Mucosa of rectum (tissue), 2 donors: ENCODE measurements around the gene VSIR.

Experiments used
- H3K27ac ChIP-seq, 2 donors: one replicate each; pipeline ENCODE4 v1.7.0; 2013; ENCODE audit warnings: inconsistent platforms in 2 of 2, low read depth in 2 of 2, low read length in 2 of 2
- H3K27me3 ChIP-seq, 2 donors: one replicate each; pipeline ENCODE4 v1.7.0; 2013; ENCODE audit warnings: low read length in 2 of 2; ENCODE audit not compliant: control insufficient read depth in 2 of 2, insufficient read depth in 2 of 2
- H3K36me3 ChIP-seq, 2 donors: one replicate each; pipeline ENCODE4 v1.7.0; 2013; ENCODE audit warnings: low read length in 2 of 2; ENCODE audit not compliant: control insufficient read depth in 2 of 2, insufficient read depth in 2 of 2
- H3K4me1 ChIP-seq, 2 donors: one replicate each; pipeline ENCODE4 v1.7.0; 2013; ENCODE audit warnings: low read length in 2 of 2, mild to moderate bottlenecking in 1 of 2; ENCODE audit not compliant: control insufficient read depth in 2 of 2, insufficient read depth in 2 of 2
- H3K4me3 ChIP-seq, 2 donors: one replicate each; pipeline ENCODE4 v1.7.0; 2013; ENCODE audit warnings: low read length in 2 of 2
- H3K9ac ChIP-seq, 2 donors: one replicate each; pipeline ENCODE4 v1.7.0; 2013; ENCODE audit warnings: low read length in 2 of 2, low read depth in 1 of 2, mild to moderate bottlenecking in 1 of 2
- H3K9me3 ChIP-seq, 2 donors: one replicate each; pipeline ENCODE4 v1.7.0; 2013; ENCODE audit warnings: low read length in 2 of 2; ENCODE audit not compliant: control insufficient read depth in 2 of 2
- donor health status: healthy.
- donor health status: Normal muscosa, but diverticular disease.

VSIR gene

GRCh38 chr10:71797533-71798307 is 24.4 kb upstream of the VSIR start:
- Histone ChIP-seq H3K9ac (no peak overlapping the region), H3K36me3 (no peaks in the 10 kb centered on the region)

GRCh38 chr10:71796749-71797405 is 23.6 kb upstream of the VSIR start:
- H3K27me3 ChIP-seq, result no peaks in the 10 kb centered on the region
- H3K4me1 ChIP-seq, result peaks cover 0 to 3% of the 10 kb centered on the region in 2 donors
- H3K4me3 ChIP-seq, result no peak overlapping the region
- no peak overlapping the region for H3K9ac ChIP-seq
- H3K9me3 ChIP-seq, result no peaks in the 10 kb centered on the region
- H3K36me3 ChIP-seq, result no peaks in the 10 kb centered on the region
- H3K27ac ChIP-seq, result no peak overlapping the region

More at GRCh38 chr10:71797533-71798307, 24.4 kb upstream of the VSIR start:
- Histone ChIP-seq H3K9me3 (no peaks in the 10 kb centered on the region), H3K4me1 (peaks cover 0 to 3% of the 10 kb centered on the region in 2 donors), H3K27me3 (no peaks in the 10 kb centered on the region), H3K4me3 (no peak overlapping the region), H3K27ac (no peak overlapping the region)

- H3K4me3 ChIP-seq, result no peak overlapping the region
- H3K36me3 ChIP-seq, result no peaks in the 10 kb centered on the region
- no peaks in the 10 kb centered on the region for H3K27me3 ChIP-seq
- no peak overlapping the region for H3K9ac ChIP-seq
- no peaks in the 10 kb centered on the region for H3K9me3 ChIP-seq
- peaks cover 0 to 2% of the 10 kb centered on the region in 2 donors for H3K4me1 ChIP-seq
- no peak overlapping the region for H3K27ac ChIP-seq
Observed at GRCh38 chr10:71795248-71795647, 21.9 kb upstream of the VSIR start.

- no peak overlapping the region for H3K9ac ChIP-seq
Observed at GRCh38 chr10:71790749-71791440, 17.6 kb upstream of the VSIR start.

GRCh38 chr10:71789871-71790270 is 16.6 kb upstream of the VSIR start:
- H3K4me3 ChIP-seq, result no peak overlapping the region
- no peak overlapping the region for H3K27ac ChIP-seq
- no peak overlapping the region for H3K9ac ChIP-seq
- H3K4me1 ChIP-seq, result no peaks in the 10 kb centered on the region
- H3K36me3 ChIP-seq, result no peaks in the 10 kb centered on the region
- H3K27me3 ChIP-seq, result no peaks in the 10 kb centered on the region
- H3K9me3 ChIP-seq, result no peaks in the 10 kb centered on the region

More at GRCh38 chr10:71790749-71791440, 17.6 kb upstream of the VSIR start:
- H3K27me3 ChIP-seq, result no peaks in the 10 kb centered on the region
- no peaks in the 10 kb centered on the region for H3K9me3 ChIP-seq
- no peak overlapping the region for H3K27ac ChIP-seq
- H3K4me3 ChIP-seq, result no peak overlapping the region
- H3K4me1 ChIP-seq, result no peaks in the 10 kb centered on the region
- no peaks in the 10 kb centered on the region for H3K36me3 ChIP-seq

- Histone ChIP-seq H3K4me3 (no peak overlapping the region), H3K9me3 (no peaks in the 10 kb centered on the region), H3K27me3 (no peaks in the 10 kb centered on the region), H3K9ac (no peak overlapping the region), H3K27ac (no peak overlapping the region), H3K36me3 (no peaks in the 10 kb centered on the region), H3K4me1 (no peaks in the 10 kb centered on the region)
Observed at GRCh38 chr10:71788954-71789353, 15.6 kb upstream of the VSIR start.

- Histone ChIP-seq H3K27me3 (no peaks in the 10 kb centered on the region), H3K27ac (no peak overlapping the region), H3K9me3 (no peaks in the 10 kb centered on the region), H3K36me3 (no peaks in the 10 kb centered on the region), H3K9ac (no peak overlapping the region), H3K4me3 (no peak overlapping the region), H3K4me1 (no peaks in the 10 kb centered on the region)
Observed at GRCh38 chr10:71784679-71785272, 11.5 kb upstream of the VSIR start.

- H3K36me3 ChIP-seq, result no peaks in the 10 kb centered on the region
- H3K9me3 ChIP-seq, result no peaks in the 10 kb centered on the region
- no peaks in the 10 kb centered on the region for H3K27me3 ChIP-seq
- no peak overlapping the region for H3K27ac ChIP-seq
- no peak overlapping the region for H3K9ac ChIP-seq
- no peak overlapping the region for H3K4me3 ChIP-seq
- no peaks in the 10 kb centered on the region for H3K4me1 ChIP-seq
Observed at GRCh38 chr10:71783917-71784678, 10.8 kb upstream of the VSIR start.

- no peaks in the 10 kb centered on the region for H3K4me1 ChIP-seq
- H3K27me3 ChIP-seq, result no peaks in the 10 kb centered on the region
- no peak overlapping the region for H3K4me3 ChIP-seq
- H3K36me3 ChIP-seq, result no peaks in the 10 kb centered on the region
- H3K9ac ChIP-seq, result no peak overlapping the region
- no peak overlapping the region for H3K27ac ChIP-seq
- H3K9me3 ChIP-seq, result no peaks in the 10 kb centered on the region
Observed at GRCh38 chr10:71782917-71783490, 9.7 kb upstream of the VSIR start.
